ENCODE data around the gene PRR5L.
"Not testable (repeated sequence)": the region's sequence is repeated elsewhere in the genome, so short reads cannot be mapped to it uniquely, and the experiment has no call there.

PRR5L gene

DNA sequence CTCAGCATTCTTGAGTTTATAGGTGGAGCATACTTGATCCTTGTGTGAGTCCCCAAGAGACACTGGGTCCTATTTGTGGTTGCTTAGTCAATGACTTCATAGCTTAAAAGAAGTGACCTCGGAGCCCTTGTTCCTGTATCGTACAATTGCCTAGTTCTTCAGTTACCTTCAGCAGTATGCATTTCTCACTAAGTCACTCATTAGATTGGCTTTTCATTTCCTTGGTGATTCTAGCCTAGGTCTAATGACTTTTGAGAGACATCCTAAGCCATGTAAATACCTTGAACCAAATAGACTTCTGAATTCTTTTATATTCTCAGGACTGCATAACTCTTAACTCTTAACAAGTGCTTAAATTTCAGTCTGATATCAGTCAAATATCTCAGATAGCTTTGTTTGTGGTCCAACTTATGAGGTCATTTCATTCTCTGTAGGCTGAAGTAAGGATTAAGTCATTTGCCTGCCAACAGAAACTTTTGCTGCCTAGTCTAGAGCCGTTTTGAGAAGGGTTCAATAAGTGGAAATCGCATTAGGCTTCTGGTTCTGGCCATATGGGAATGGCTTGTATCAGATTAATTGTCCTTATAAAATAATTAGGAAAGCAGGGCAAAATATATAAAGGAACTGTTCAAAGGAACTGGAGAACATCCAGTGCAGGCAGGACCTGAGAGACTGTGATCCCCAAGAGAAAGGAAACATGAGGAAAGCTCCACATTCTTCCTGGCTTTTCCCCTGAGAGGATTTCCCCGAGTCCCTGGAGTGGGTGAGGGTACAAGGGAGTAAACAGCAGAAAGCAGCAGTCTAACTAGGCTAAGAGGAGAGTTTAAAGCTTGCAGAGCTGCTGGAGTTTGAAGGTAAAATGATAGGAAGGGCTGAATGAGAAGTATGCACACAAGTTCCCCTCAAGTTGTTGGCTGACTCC lies 174.1 kb downstream of the PRR5L start:
- no peak for DNase-seq

DNA sequence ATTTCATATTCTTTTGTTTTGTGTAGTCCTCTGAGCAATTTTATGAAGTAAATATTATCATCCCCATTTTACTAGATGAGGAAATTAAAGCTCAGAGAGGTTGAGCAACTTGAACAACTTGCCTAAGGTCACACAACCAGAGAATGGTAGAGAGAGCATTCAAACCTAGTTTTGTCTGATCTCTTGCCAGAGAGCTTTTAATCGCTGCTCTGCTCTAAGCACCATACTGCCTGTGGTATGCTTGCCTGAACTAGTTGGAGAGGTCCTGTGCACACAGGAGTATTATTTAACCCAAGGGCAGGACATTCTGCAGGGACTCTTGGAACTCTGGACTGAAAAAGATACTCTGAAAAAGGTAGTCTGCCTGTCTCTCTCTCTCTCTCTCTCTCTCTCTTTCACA lies 175.5 kb downstream of the PRR5L start:
- no peak for DNase-seq

DNA sequence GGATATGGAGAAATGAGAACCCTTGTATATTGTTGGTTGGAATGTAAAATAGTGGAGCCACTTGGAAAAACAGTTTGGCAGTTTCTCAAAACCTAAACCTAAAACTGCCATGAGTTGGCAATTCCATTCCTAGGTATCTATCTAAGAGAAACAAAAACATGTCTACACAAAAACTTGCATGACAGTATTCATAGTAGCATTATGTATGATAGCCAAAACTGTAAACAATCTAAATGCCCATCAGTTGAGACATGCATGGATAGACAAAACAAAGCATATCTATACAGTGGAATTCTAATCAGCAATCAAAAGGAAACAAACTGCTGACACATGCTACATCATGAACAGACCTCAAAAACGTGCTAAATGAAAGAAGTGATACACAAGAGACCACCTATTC lies 179.1 kb downstream of the PRR5L start:
- DNase-seq, result no peak

DNA sequence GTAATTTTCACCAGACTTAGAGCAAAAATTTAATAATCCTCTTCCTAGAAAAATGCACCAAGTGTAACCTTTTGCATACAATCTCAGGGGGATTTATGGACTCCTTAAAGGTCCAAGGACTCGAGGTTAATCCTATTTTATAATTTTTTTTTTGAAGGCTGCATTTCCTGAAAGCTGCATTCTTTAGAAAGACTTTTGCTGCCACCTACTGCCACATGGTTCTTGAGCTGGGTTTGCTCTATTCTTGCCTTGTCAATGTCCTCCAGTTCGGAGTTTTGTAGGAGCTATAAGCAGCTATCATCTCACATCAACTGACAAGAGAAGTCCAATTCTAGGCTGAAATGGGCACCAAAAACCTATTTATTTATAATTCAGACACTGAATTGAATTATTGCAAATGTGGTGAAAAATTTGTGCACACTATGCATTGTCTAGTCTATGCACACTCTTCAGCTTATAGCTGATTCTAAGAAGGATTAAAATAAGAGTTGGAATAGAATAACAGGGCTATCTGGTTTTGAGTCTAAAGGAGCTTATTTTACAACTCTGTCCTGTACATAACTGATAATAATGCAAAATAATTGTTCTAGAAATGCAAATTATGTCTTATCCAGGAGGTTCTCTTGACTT lies 182.7 kb downstream of the PRR5L start:
- no peak for DNase-seq

DNA sequence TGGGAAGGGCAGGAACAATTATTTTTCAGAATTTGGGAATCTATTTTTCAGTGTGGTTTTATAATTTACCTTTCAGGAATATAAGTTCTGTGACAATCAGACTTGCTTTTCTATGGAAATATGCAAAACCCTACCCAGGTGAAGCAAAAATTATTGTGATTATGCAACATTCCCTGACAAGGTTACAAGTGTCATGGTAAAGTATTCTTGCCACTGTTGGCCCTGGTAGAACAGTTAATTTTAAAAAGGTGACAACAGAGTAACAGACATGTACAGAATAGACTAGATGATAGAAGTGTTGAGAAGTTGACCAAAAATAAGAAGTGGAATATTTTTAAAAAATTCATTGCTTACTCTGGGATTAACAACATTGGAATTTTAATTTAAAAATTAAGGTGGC lies 184.7 kb downstream of the PRR5L start:
- no peak for DNase-seq

DNA sequence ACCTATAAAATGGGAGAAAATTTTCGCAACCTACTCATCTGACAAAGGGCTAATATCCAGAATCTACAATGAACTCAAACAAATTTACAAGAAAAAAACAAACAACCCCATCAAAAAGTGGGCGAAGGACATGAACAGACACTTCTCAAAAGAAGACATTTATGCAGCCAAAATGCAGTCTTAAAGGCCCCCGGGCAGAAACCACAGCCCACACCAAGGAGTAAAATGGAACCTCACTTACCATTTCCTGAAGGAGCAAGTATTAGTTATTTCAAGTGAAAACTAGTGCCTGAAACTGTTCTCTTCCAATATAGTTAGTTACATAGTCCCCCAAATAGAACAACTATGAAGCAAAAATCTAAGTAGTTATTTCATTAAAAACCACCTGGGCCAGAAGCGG lies 187.0 kb downstream of the PRR5L start:
- not testable (repeated sequence) for DNase-seq

DNA sequence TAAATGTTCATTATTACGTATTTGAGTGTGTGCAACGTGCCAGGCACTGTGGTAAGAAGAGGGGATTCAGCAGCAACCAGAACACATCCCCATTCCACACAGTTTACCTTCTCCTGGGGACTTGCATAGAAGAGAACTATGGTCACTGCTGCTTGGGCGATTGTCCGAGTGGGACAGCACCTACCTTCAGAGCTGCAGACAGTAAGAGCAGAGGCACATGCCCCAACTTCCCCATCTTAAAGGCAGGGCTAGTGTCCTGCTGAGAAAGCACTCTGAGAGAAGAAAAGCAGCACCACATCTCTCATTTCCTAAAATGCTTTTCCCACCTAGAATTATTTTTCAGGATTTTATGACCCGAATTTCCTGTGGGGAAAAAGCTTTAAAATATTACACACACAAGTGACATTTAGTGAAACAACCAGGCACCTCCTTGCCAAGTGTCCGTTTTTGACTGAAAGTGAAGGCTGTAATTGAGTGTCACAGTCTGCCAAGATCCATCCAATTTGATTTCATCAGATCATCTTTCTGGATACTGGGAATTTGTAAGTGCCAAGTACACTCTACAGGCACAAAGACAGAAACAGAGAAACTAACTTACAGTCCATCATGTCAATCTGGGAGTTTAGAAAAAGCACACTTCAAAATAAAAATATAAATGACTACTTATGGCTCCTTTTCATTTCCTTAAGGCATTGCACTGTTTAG lies 189.4 kb downstream of the PRR5L start:
- no peak for DNase-seq

DNA sequence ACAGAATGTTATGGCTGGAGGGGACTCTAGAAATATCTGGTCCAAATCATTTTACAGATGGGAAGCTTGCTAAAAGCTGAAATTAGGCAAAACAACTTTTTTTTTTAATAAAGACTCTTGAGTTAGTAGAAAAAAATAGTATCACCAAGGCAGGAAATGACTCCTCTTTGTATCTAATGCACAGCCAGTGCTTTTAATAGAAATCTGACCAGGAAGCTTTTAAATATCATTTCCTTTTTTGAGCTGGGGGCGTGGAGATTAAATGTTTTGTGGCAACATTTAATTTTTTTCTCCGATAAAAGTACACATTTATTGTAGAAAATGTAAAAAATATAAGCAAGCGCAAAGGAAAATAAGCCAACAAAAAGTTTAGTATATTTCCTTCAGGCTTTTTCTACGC lies 191.5 kb downstream of the PRR5L start:
- no peak for DNase-seq

DNA sequence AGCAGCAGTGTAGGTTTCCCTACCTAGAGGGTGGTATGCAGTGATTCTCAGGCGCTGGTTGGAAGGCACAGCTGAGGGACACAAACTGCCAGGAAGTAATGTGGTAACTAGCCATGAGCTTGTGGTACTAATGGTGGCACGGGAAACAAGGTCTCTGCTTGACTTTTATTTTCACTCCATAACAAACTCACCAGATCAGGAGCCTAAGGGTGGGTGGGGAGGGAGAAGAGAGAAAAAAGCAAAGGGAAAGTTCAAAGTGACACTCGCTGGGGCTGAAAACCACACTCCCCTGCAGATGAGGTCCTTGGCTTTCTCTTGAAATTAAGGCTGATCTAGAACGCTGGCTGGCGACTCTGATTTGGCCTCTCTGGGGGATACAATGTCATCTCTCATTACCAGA lies 192.0 kb downstream of the PRR5L start:
- no peak for DNase-seq

DNA sequence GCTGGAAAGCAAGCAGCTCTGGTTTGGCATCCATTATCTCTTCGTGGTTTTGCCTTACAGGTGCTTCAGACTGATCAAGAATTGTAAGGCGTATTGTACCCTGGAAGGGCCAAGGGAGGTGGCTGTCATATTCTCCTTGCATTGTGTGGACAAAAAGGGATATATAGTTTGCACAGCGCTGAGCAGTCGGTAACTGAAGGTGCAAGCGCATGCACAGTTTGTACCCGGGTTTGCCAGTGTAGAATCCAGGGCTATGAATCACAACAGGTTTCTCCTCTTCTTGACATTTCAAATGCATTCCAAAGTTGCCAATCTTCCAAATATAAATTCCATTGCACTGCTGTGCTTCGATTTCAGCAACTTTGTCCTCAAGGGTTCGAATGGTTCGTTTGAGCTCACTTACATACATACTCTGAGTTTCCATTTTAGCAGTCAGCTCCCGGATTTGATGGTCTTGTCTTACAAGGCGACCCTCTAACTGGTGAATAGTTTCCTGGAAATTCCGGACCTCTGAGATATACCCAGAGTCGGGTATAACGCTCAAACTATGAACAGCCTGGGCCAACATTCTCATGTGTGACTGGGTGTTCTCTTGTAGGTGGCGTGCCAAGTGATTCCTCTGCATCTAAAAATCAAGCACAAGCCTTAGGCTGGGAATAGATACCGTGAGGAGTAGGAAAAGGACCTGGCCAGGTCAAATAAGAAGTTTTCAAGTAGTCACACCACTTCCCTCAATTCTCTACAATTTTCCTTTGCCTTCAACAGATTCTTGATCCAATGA lies 194.1 kb downstream of the PRR5L start:
- DNase-seq, result no peak

DNA sequence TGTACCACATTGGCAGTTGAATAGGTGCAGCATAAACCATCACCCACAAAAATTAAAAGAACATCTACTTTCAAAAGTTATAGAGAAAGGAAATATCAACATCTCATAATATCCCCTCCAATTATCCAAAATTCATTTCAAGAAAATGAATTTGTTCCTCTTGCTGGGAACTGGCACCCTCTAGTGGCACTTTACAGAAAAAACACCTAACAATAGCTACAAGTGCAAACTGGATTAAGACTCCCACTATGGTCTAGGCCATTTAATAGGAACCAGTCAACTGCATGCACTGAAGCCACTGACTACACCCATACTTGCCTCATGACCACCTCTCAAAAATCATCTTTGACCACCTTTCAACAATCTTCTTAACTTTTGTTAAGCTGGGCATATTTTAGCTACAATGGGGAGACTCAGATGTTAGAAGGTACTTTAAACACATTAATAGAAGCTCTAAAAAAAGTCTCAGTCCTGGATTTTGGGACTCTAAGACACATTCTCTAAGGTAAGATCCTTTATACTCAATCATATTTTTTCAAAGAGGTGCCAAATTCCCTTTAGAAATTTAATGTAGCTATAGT lies 196.7 kb downstream of the PRR5L start:
- no peak for DNase-seq

DNA sequence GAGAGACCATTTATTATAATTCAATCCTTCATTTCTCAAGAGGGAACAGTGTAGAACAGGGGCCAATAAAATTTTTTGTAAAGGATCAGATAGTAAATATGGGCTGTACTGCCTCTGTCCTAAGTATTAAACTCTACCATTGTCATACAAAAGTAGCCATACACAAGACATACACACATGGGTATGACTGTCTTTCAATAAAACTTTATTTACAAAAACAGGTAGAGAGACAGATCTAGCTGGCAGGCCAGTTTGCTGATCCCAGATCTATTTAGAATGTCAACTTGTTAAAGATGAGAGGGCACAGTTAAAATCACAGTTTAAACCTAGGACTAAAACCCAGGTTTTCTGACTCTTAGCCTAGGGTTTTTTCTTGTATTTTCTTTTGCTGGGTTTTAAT lies 197.2 kb downstream of the PRR5L start:
- no peak for DNase-seq

DNA sequence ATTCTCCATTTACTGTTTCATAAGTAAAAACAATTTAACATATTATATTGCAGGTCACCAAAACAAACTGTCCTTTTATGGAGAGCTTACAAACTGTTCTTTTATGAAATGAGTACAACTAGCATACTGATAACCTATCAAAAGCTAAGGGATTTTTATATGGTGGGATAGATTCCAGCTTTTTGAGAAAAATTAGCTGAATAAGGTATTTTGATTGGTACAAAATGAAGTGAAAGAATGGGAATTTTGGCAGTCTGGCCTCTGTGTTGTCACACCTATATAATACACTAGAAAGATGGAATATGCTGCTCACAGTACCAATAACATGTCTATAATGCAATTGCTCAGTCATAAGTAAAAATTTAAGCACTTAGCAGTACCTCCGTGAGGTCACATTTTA lies 202.6 kb downstream of the PRR5L start:
- DNase-seq, result no peak

DNA sequence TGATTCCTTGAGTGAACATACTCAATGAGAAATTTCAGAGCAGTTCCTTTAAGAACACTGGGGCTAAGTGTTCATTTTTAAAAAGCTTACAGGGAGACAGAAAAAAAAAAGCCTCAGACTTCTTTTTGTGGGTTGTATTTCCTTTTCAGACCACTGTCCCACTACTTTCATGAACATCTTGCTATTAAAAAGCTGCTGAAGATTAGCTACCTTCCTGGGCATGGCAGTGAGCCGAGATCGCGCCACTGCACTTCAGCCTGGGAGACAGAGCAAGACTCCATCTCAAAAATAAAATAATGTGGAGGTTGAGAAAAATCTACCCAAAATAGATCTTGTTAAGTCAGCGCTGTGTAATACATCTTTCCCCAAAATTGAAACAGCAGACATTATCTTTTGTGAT lies 203.2 kb downstream of the PRR5L start:
- DNase-seq, result no peak

DNA sequence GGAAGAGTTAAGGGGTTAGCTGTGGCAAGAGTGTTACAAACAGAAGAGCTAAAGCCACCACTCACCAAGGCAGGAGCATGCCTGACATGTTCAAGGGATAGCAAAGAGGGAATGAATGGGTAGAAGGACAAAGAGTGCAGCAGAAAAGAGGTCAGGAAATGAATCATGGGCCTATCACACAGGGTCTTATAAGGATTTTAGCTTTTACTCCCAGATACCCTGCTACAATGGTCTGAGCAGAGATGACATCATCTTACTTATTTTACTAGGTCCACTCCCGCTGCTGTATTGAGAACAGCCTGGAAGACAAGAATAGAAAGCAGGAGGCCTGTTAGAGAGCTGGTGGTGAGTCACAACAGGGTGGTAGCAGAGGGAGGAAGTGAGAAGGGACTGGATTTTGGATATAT lies 204.2 kb downstream of the PRR5L start:
- DNase-seq, result no peak

DNA sequence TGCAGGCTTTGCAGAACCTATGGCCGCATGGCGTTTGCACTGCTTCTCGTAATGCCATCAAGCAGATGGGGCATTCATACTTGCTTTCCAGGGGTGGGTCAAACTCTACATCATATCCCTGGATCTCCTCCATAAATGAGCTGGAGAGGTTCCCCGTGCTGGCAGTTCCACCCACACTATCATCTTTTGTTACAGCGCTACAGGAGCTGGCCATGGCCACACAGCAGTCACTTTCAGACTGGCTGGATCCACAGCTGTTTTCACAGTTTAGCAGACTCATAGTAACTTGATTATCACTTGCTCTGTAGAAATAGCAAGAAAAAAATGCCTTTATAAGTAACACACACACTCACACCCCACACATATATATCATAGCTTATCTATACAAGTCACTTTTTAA lies 205.1 kb downstream of the PRR5L start:
- no peak for DNase-seq

DNA sequence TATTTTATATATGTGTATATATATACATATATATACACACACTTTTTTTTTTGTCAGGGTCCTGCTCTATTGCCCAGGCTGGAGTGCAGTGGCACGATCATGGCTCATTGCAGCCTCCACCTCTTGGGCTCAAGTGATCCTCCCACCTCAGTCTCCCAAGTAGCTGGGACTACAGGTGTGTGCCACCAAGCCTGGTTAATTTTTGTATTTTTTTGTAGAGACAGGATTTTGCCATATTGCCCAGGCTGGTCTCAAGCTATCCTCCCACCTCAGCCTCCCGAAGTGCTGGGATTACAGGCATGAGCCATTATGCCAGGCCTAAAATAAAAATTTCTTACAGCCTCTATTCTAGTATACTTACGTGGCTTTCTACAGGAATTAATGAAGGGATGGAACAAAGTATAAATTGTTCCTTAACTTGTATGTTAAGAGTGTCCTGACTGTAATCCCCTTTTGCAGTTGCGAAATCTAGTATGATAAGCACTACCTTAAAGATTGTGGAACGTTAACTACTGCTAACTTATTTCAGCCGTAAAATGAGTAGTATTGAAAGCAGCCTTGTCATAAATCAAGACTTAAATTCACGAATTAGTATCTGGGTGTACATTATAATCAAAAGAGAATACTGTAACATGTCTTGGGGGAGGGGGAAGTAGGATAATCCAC lies 211.9 kb downstream of the PRR5L start:
- no peak for DNase-seq

DNA sequence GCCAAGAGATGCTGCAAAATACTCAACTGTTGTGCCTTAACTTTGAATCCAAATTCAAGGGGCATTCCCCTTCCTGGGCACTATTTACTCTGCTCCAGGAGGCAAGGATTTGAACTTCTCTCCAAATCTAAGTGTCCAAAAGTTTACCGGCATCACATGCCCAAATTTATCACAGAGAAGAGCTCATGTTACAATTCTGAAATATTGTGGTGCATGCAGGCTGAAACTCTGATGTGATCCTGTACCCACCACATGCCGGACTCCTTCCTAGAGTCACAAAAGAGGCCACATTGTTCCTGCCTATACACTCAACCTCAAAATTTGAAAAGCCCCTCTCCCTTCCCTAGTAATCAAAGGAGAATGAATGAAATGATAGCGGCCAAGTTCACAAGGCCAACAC lies 212.7 kb downstream of the PRR5L start:
- DNase-seq, result no peak

DNA sequence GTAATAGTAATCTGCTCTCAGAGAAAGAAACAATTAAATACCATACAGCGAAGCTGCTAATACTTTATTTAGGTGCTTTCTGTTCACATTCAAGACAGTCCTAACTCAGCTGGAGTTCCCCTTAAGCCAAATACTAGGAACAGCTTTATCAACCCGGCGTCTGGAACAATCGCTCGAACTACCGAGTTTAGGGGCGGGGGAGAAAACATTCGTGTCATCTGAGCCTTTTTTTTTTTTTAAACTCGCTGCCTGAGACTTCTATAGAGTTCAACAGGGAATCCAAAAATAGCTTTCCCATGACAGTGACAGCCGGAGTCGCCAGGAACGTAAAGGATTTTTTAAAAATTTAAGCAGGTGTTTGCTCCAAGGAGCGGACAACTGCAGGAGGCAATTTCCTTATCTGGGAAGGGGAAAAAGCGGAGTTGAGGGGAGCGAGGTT lies 213.1 kb downstream of the PRR5L start:
- DNase-seq, result no peak

DNA sequence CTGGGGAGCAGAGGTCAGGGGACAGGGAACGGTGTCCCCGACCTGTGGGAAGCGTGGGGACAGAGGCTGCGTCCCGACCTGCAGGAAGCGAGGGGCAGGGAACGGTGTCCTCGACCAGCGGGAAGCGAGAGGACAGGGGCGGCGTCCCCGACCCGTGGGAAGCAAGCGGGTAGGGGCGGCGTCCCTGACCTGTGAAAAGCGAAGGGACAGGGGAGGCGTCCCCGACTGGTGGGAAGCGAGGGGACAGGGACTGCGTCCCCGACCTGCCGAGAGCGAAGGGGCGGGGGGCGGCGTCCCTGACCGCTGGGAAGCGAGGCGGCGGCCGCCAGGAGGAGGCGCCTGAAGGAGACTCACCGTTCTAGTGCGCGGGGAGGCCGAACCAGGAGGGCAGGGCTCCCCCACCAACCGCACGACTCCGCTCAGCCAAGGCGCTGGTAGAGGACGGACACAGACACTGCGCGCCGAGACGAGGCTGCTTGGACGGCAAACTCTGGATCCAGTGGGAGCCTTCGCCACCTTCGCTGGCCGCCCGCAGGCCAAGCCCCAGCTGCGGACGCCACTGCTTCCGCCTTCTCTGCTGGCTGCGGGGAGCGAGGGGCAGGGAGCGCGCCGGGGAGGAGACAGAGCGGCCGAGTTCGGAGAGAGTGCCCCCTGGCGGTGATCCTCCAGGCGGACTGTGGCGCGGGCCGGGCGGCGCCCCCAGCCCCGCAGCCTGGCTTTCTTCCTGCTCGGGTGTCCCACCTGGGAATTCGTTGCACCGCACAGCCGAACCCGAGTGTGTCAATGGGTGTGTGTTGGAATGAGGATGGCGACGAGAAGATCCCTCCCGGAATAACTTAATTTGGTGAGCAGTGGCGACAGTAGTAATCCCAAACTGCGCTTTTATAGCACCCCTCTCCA lies 213.9 kb downstream of the PRR5L start, which contains the start of gene TRAF6:
Gene TRAF6 (minus strand): TSS at position 579 of the 900 bp plus-strand sequence. CDS start 8,757 bp downstream, outside the sequence.
- DNase-seq, result peak; percentile 86

DNA sequence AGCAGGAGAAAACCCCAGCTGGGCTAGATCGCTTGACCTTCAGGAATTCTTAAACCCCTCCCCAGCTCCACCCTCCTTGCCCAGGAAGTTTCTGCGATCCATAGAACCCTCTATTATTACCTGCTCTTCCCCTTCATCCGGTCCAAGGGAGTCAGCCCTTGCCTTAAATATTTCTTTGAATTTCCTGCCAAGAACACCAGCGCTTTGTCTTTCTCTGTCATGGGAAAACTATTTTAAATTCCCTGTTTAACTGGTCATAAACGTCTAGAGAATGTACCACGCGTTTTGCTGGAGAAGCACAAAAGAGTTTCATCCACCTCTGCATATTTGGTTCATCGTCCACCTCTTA lies 214.5 kb downstream of the PRR5L start:
- DNase-seq, result no peak

Measured in stimulated activated CD4-positive, alpha-beta T cell treated with anti-CD3 and anti-CD28 coated beads, Interleukin-1b, Interleukin-23, amount 100 ng/mL, for 48 hours (primary cell).